ENCODE measurements around the gene ANKS1A. TPM values are rescaled to one million over a fixed set of nuclear protein-coding genes. Genes with fewer than 3 reads are reported as not detected.

ANKS1A gene
- total and polyA plus RNA-seq, 7 donors, result 3.9 to 12.4 (median 6.1) TPM

GRCh38 chr6:35087361-35088280, 198.6 kb downstream of the ANKS1A start:
- no peak overlapping the region for H3K27ac ChIP-seq
- no peaks in the 10 kb centered on the region for H3K27me3 ChIP-seq (ENCODE audit: insufficient read depth in 3 of 3, low read length in 2 of 3)
- no peaks in the 10 kb centered on the region for H3K9me3 ChIP-seq
- H3K36me3 ChIP-seq (ENCODE audit: insufficient read depth in 1 of 2, low read depth in 1 of 2), result peaks cover 0 to 90% of the 10 kb centered on the region in 2 donors
- DNase-seq (no peak), ATAC-seq (no peak)
- intact Hi-C loops (cut with DNase I), result no loop called here
- TF ChIP-seq CTCF (IDR thresholded peaks at IDR 0.05), result no peak
- no peaks in the 10 kb centered on the region for H3K4me1 ChIP-seq
- no peak overlapping the region for H3K4me3 ChIP-seq
- 88 to 91% (median 90%) methylated on average over 19 to 22 of the region's 22 CpGs for WGBS, 3 donors

- no peaks in the 10 kb centered on the region for H3K27me3 ChIP-seq (ENCODE audit: insufficient read depth in 3 of 3, low read length in 2 of 3)
- no peak for TF ChIP-seq CTCF (IDR thresholded peaks at IDR 0.05)
- no peak for DNase-seq
- H3K4me3 ChIP-seq, result no peak overlapping the region
- 84 to 86% (median 85%) methylated on average over 24 of the region's 24 CpGs for WGBS, 3 donors
- H3K27ac ChIP-seq, result no peak overlapping the region
- H3K9me3 ChIP-seq, result no peaks in the 10 kb centered on the region
- peaks cover 0 to 81% of the 10 kb centered on the region in 2 donors for H3K36me3 ChIP-seq (ENCODE audit: insufficient read depth in 1 of 2, low read depth in 1 of 2)
- intact Hi-C loops (cut with DNase I), result no loop called here
- ATAC-seq, result no peak
- no peaks in the 10 kb centered on the region for H3K4me1 ChIP-seq
Measured at GRCh38 chr6:35088281-35089215, 199.5 kb downstream of the ANKS1A start.

GRCh38 chr6:35089216-35089934, 200.3 kb downstream of the ANKS1A start:
- ATAC-seq (no peak), DNase-seq (no peak)
- no peak for TF ChIP-seq CTCF (IDR thresholded peaks at IDR 0.05)
- 96 to 97% (median 97%) methylated on average over 19 of the region's 19 CpGs for WGBS, 3 donors
- intact Hi-C loops (cut with DNase I), result no loop called here
- Histone ChIP-seq H3K4me3 (no peak overlapping the region), H3K36me3 (ENCODE audit: insufficient read depth in 1 of 2, low read depth in 1 of 2) (peaks cover 0 to 73% of the 10 kb centered on the region in 2 donors), H3K9me3 (no peaks in the 10 kb centered on the region), H3K4me1 (no peaks in the 10 kb centered on the region), H3K27me3 (ENCODE audit: insufficient read depth in 3 of 3, low read length in 2 of 3) (no peaks in the 10 kb centered on the region), H3K27ac (no peak overlapping the region)

GRCh38 chr6:35089935-35090505, 201.0 kb downstream of the ANKS1A start:
- Histone ChIP-seq H3K4me1 (no peaks in the 10 kb centered on the region), H3K27me3 (ENCODE audit: insufficient read depth in 3 of 3, low read length in 2 of 3) (no peaks in the 10 kb centered on the region), H3K4me3 (no peak overlapping the region), H3K36me3 (ENCODE audit: insufficient read depth in 1 of 2, low read depth in 1 of 2) (peaks cover 0 to 66% of the 10 kb centered on the region in 2 donors), H3K9me3 (no peaks in the 10 kb centered on the region), H3K27ac (no peak overlapping the region)
- 91 to 97% (median 92%) methylated on average over 15 of the region's 15 CpGs for WGBS, 3 donors
- no peak for TF ChIP-seq CTCF (IDR thresholded peaks at IDR 0.05)
- intact Hi-C loops (cut with DNase I), result no loop called here
- DNase-seq (no peak), ATAC-seq (no peak)
